ENCODE data around the gene GJA3.

The GJA3 gene

GRCh38 chr13:20185366-20186056 is 24.7 kb upstream of the GJA3 start:
- Histone ChIP-seq H4K91ac (ENCODE audit: low read depth, low read length) (no peak overlapping the region), H4K8ac (ENCODE audit: low read depth, low read length) (no peak overlapping the region), H2AK5ac (ENCODE audit: low read length) (no peak overlapping the region), H2BK5ac (ENCODE audit: low read depth, low read length, poor library complexity) (no peak overlapping the region), H3K4me1 (ENCODE audit: control insufficient read depth in 1 of 2, insufficient read depth in 2 of 2, low read length in 2 of 2) (no peaks in the 10 kb centered on the region), H4K12ac (ENCODE audit: low read depth, low read length) (no peak overlapping the region), H3K36me3 (ENCODE audit: control insufficient read depth in 1 of 2, insufficient read depth in 2 of 2, low read length in 2 of 2) (no peaks in the 10 kb centered on the region), H3K9ac (ENCODE audit: low read length) (no peak overlapping the region), H3K18ac (ENCODE audit: low read length) (no peak overlapping the region), H3K4me2 (ENCODE audit: low read length) (no peak overlapping the region), H3K23ac (ENCODE audit: low read length) (no peak overlapping the region), H3K4me3 (ENCODE audit: low read depth, low read length) (no peak overlapping the region), H3K27me3 (ENCODE audit: insufficient read depth, low read length) (no peaks in the 10 kb centered on the region), H3K27ac (ENCODE audit: low read depth, low read length) (no peak overlapping the region), H2AFZ (ENCODE audit: insufficient read depth, low read length, poor library complexity) (no peak overlapping the region), H2BK12ac (ENCODE audit: low read length) (no peak overlapping the region), H3K79me1 (ENCODE audit: low read length) (no peaks in the 10 kb centered on the region), H2BK120ac (ENCODE audit: insufficient read depth, low read length, poor library complexity) (no peak overlapping the region), H3K4ac (ENCODE audit: low read depth, low read length) (no peak overlapping the region), H3K79me2 (ENCODE audit: control insufficient read depth, insufficient read depth, low read length, poor library complexity) (no peaks in the 10 kb centered on the region), H3K9me3 (ENCODE audit: insufficient read depth, low read depth, low read length) (no peaks in the 10 kb centered on the region), H3K14ac (ENCODE audit: low read length) (no peak overlapping the region)
- DNase-seq, result no peak
- no CpG with 5 or more reads among the region's 12 CpGs for whole genome bisulfite sequencing (ENCODE audit: extremely low coverage, insufficient coverage, insufficient read length)

- H3K9ac ChIP-seq (ENCODE audit: low read length), result no peak overlapping the region
- H2BK5ac ChIP-seq (ENCODE audit: low read depth, low read length, poor library complexity), result no peak overlapping the region
- no peaks in the 10 kb centered on the region for H3K9me3 ChIP-seq (ENCODE audit: insufficient read depth, low read depth, low read length)
- H4K91ac ChIP-seq (ENCODE audit: low read depth, low read length), result no peak overlapping the region
- H3K27ac ChIP-seq (ENCODE audit: low read depth, low read length), result no peak overlapping the region
- no peak overlapping the region for H4K12ac ChIP-seq (ENCODE audit: low read depth, low read length)
- no peak overlapping the region for H3K4me2 ChIP-seq (ENCODE audit: low read length)
- no peak overlapping the region for H2BK12ac ChIP-seq (ENCODE audit: low read length)
- no peaks in the 10 kb centered on the region for H3K79me1 ChIP-seq (ENCODE audit: low read length)
- H3K4ac ChIP-seq (ENCODE audit: low read depth, low read length), result no peak overlapping the region
- H2AFZ ChIP-seq (ENCODE audit: insufficient read depth, low read length, poor library complexity), result no peak overlapping the region
- no peak overlapping the region for H3K4me3 ChIP-seq (ENCODE audit: low read depth, low read length)
- WGBS (ENCODE audit: extremely low coverage, insufficient coverage, insufficient read length), result no CpG with 5 or more reads among the region's 5 CpGs
- no peak overlapping the region for H3K23ac ChIP-seq (ENCODE audit: low read length)
- H3K18ac ChIP-seq (ENCODE audit: low read length), result no peak overlapping the region
- no peaks in the 10 kb centered on the region for H3K4me1 ChIP-seq (ENCODE audit: control insufficient read depth in 1 of 2, insufficient read depth in 2 of 2, low read length in 2 of 2)
- H3K14ac ChIP-seq (ENCODE audit: low read length), result no peak overlapping the region
- no peaks in the 10 kb centered on the region for H3K27me3 ChIP-seq (ENCODE audit: insufficient read depth, low read length)
- H2AK5ac ChIP-seq (ENCODE audit: low read length), result no peak overlapping the region
- H2BK120ac ChIP-seq (ENCODE audit: insufficient read depth, low read length, poor library complexity), result no peak overlapping the region
- no peak overlapping the region for H4K8ac ChIP-seq (ENCODE audit: low read depth, low read length)
- DNase-seq, result peak; percentile 38 to 89
- peaks cover 0 to 1% of the 10 kb centered on the region in 2 experiments for H3K36me3 ChIP-seq (ENCODE audit: control insufficient read depth in 1 of 2, insufficient read depth in 2 of 2, low read length in 2 of 2)
- H3K79me2 ChIP-seq (ENCODE audit: control insufficient read depth, insufficient read depth, low read length, poor library complexity), result no peaks in the 10 kb centered on the region
Measured at GRCh38 chr13:20182231-20182846, 21.5 kb upstream of the GJA3 start.

GRCh38 chr13:20181188-20181587 is 20.3 kb upstream of the GJA3 start:
- DNase-seq, result no peak
- Histone ChIP-seq H3K4me2 (ENCODE audit: low read length) (no peak overlapping the region), H3K23ac (ENCODE audit: low read length) (no peak overlapping the region), H3K9ac (ENCODE audit: low read length) (no peak overlapping the region), H3K9me3 (ENCODE audit: insufficient read depth, low read depth, low read length) (no peaks in the 10 kb centered on the region), H2BK120ac (ENCODE audit: insufficient read depth, low read length, poor library complexity) (no peak overlapping the region), H3K18ac (ENCODE audit: low read length) (no peak overlapping the region), H3K36me3 (ENCODE audit: control insufficient read depth in 1 of 2, insufficient read depth in 2 of 2, low read length in 2 of 2) (peaks cover 0 to 1% of the 10 kb centered on the region in 2 experiments), H4K8ac (ENCODE audit: low read depth, low read length) (no peak overlapping the region), H3K79me2 (ENCODE audit: control insufficient read depth, insufficient read depth, low read length, poor library complexity) (no peaks in the 10 kb centered on the region), H3K4me1 (ENCODE audit: control insufficient read depth in 1 of 2, insufficient read depth in 2 of 2, low read length in 2 of 2) (no peaks in the 10 kb centered on the region), H2BK5ac (ENCODE audit: low read depth, low read length, poor library complexity) (no peak overlapping the region), H3K4ac (ENCODE audit: low read depth, low read length) (no peak overlapping the region), H4K91ac (ENCODE audit: low read depth, low read length) (no peak overlapping the region), H3K27ac (ENCODE audit: low read depth, low read length) (no peak overlapping the region), H2AFZ (ENCODE audit: insufficient read depth, low read length, poor library complexity) (no peak overlapping the region), H2BK12ac (ENCODE audit: low read length) (no peak overlapping the region), H3K14ac (ENCODE audit: low read length) (no peak overlapping the region), H2AK5ac (ENCODE audit: low read length) (no peak overlapping the region), H3K79me1 (ENCODE audit: low read length) (no peaks in the 10 kb centered on the region), H3K27me3 (ENCODE audit: insufficient read depth, low read length) (no peaks in the 10 kb centered on the region), H3K4me3 (ENCODE audit: low read depth, low read length) (no peak overlapping the region), H4K12ac (ENCODE audit: low read depth, low read length) (no peak overlapping the region)
- WGBS (ENCODE audit: extremely low coverage, insufficient coverage, insufficient read length), result no CpG with 5 or more reads among the region's 3 CpGs

- Histone ChIP-seq H3K9me3 (ENCODE audit: insufficient read depth, low read depth, low read length) (no peaks in the 10 kb centered on the region), H3K36me3 (ENCODE audit: control insufficient read depth in 1 of 2, insufficient read depth in 2 of 2, low read length in 2 of 2) (peaks cover 0 to 1% of the 10 kb centered on the region in 2 experiments), H3K4me2 (ENCODE audit: low read length) (no peak overlapping the region), H2BK12ac (ENCODE audit: low read length) (no peak overlapping the region), H2BK5ac (ENCODE audit: low read depth, low read length, poor library complexity) (no peak overlapping the region), H2AK5ac (ENCODE audit: low read length) (no peak overlapping the region), H3K4me3 (ENCODE audit: low read depth, low read length) (no peak overlapping the region), H3K79me2 (ENCODE audit: control insufficient read depth, insufficient read depth, low read length, poor library complexity) (no peaks in the 10 kb centered on the region), H3K79me1 (ENCODE audit: low read length) (no peaks in the 10 kb centered on the region), H3K4me1 (ENCODE audit: control insufficient read depth in 1 of 2, insufficient read depth in 2 of 2, low read length in 2 of 2) (peaks cover 6 to 8% of the 10 kb centered on the region in 2 experiments), H4K12ac (ENCODE audit: low read depth, low read length) (no peak overlapping the region), H2BK120ac (ENCODE audit: insufficient read depth, low read length, poor library complexity) (no peak overlapping the region), H3K4ac (ENCODE audit: low read depth, low read length) (no peak overlapping the region), H3K18ac (ENCODE audit: low read length) (no peak overlapping the region), H3K14ac (ENCODE audit: low read length) (no peak overlapping the region), H2AFZ (ENCODE audit: insufficient read depth, low read length, poor library complexity) (no peak overlapping the region), H3K27me3 (ENCODE audit: insufficient read depth, low read length) (no peaks in the 10 kb centered on the region), H4K8ac (ENCODE audit: low read depth, low read length) (no peak overlapping the region), H3K9ac (ENCODE audit: low read length) (no peak overlapping the region), H3K23ac (ENCODE audit: low read length) (no peak overlapping the region), H4K91ac (ENCODE audit: low read depth, low read length) (no peak overlapping the region), H3K27ac (ENCODE audit: low read depth, low read length) (no peak overlapping the region)
- no CpG with 5 or more reads among the region's 5 CpGs for WGBS (ENCODE audit: extremely low coverage, insufficient coverage, insufficient read length)
- DNase-seq, result no peak
Measured at GRCh38 chr13:20178156-20178555, 17.3 kb upstream of the GJA3 start.
